CD14-positive monocyte (primary cell): Measurements from ENCODE around the gene PRRG1. TPM values are rescaled to one million over a fixed set of nuclear protein-coding genes. Genes with fewer than 3 reads are reported as not detected.

ENCODE experiments used
- DNase-seq, 3 donors: peaks; one replicate each; pipeline ENCODE4 v3.0.0-alpha.2; 2011 to 2022
- H2AFZ ChIP-seq: 2 replicates; pipeline ENCODE4 v1.6.0; 2012; ENCODE audit warnings: mild to moderate bottlenecking, low read depth, low read length, inconsistent platforms; ENCODE audit not compliant: insufficient read depth, poor library complexity, severe bottlenecking
- H3K27ac ChIP-seq, 2 donors: 1 replicate in 1 of 2; 2 replicates in 1 of 2; pipeline ENCODE4 v1.5.1; 2012 to 2013; ENCODE audit warnings: low read length in 2 of 2, control low read depth in 1 of 2, inconsistent platforms in 1 of 2, low read depth in 1 of 2, mild to moderate bottlenecking in 1 of 2
- H3K27me3 ChIP-seq, 2 donors: one replicate each; pipeline versions ENCODE4 v1.6.0 to v1.6.1; 2011 to 2013; ENCODE audit warnings: low read length in 2 of 2; ENCODE audit not compliant: control insufficient read depth in 2 of 2, insufficient read depth in 2 of 2
- H3K36me3 ChIP-seq, 2 donors: replicated peaks in 1 of 2; 1 replicate in 1 of 2; 2 replicates in 1 of 2; pipeline versions ENCODE4 v1.5.1 to v1.6.1; 2012 to 2013; ENCODE audit warnings: low read length in 2 of 2, control low read depth in 1 of 2, inconsistent platforms in 1 of 2, mild to moderate bottlenecking in 1 of 2; ENCODE audit not compliant: insufficient read depth in 2 of 2, control insufficient read depth in 1 of 2
- H3K4me1 ChIP-seq, 2 donors: 1 replicate in 1 of 2; 2 replicates in 1 of 2; pipeline versions ENCODE4 v1.5.1 to v1.6.1; 2012 to 2013; ENCODE audit warnings: low read length in 2 of 2, control low read depth in 1 of 2, inconsistent platforms in 1 of 2, mild to moderate bottlenecking in 1 of 2, moderate library complexity in 1 of 2; ENCODE audit not compliant: insufficient read depth in 2 of 2, control insufficient read depth in 1 of 2
- H3K4me2 ChIP-seq: replicated peaks from 2 replicates; pipeline ENCODE3; 2012; ENCODE audit warnings: low read length, moderate library complexity, mild to moderate bottlenecking; ENCODE audit not compliant: poor library complexity, severe bottlenecking; ENCODE audit errors: extremely low read depth
- H3K4me3 ChIP-seq, 3 experiments: fragments of 200-600 bp in 1 of 3; sonication (generic) in 1 of 3; replicated peaks in 1 of 3; 1 replicate in 2 of 3; 2 replicates in 1 of 3; pipeline ENCODE4 v1.5.1; 2011 to 2013; ENCODE audit warnings: low read length in 3 of 3, mild to moderate bottlenecking in 3 of 3, control low read depth in 2 of 3, low read depth in 2 of 3, inconsistent platforms in 1 of 3, moderate library complexity in 1 of 3
- H3K79me2 ChIP-seq: 2 replicates; pipeline ENCODE4 v1.6.0; 2012; ENCODE audit warnings: mild to moderate bottlenecking, control low read depth, inconsistent platforms, low read length, moderate library complexity; ENCODE audit not compliant: insufficient read depth
- H3K9ac ChIP-seq: 2 replicates; pipeline ENCODE4 v1.6.0; 2017; ENCODE audit warnings: low read length, mild to moderate bottlenecking; ENCODE audit not compliant: insufficient read depth, poor library complexity, severe bottlenecking
- H3K9me3 ChIP-seq, 2 donors: replicated peaks in 1 of 2; 1 replicate in 1 of 2; 2 replicates in 1 of 2; pipeline versions ENCODE4 v1.5.1 to v1.6.1; 2012 to 2013; ENCODE audit warnings: low read length in 2 of 2, control low read depth in 1 of 2; ENCODE audit not compliant: control insufficient read depth in 1 of 2, insufficient read depth in 1 of 2
- H4K20me1 ChIP-seq: 2 replicates; pipeline ENCODE4 v1.6.0; 2012; ENCODE audit warnings: mild to moderate bottlenecking, low read length, control low read depth, moderate library complexity; ENCODE audit not compliant: insufficient read depth
- H3K27ac Mint-ChIP-seq, 7 donors: one replicate each; pipeline ENCODE4 v1.8.0; 2020; ENCODE audit warnings: mild to moderate bottlenecking in 7 of 7, mixed read lengths in 7 of 7, moderate library complexity in 6 of 7, inconsistent platforms in 2 of 7
- H3K27me3 Mint-ChIP-seq, 3 donors: one replicate each; pipeline ENCODE4 v1.8.0; 2021 to 2022; ENCODE audit warnings: low read depth in 3 of 3, mild to moderate bottlenecking in 3 of 3, mixed read lengths in 3 of 3, moderate library complexity in 3 of 3, inconsistent platforms in 1 of 3
- H3K36me3 Mint-ChIP-seq, 2 donors: one replicate each; pipeline ENCODE4 v1.8.0; 2020; ENCODE audit warnings: mixed read lengths in 2 of 2, inconsistent platforms in 1 of 2, mild to moderate bottlenecking in 1 of 2
- H3K4me1 Mint-ChIP-seq: one replicate; pipeline ENCODE4 v1.8.0; 2020; ENCODE audit warnings: mild to moderate bottlenecking, mixed read lengths
- H3K4me3 Mint-ChIP-seq, 2 donors: one replicate each; pipeline ENCODE4 v1.8.0; 2020; ENCODE audit warnings: mild to moderate bottlenecking in 2 of 2, mixed read lengths in 2 of 2, moderate library complexity in 1 of 2
- H3K9me3 Mint-ChIP-seq, 7 donors: one replicate each; pipeline ENCODE4 v1.8.0; 2020 to 2022; ENCODE audit warnings: mixed read lengths in 7 of 7, mild to moderate bottlenecking in 6 of 7, moderate library complexity in 6 of 7, inconsistent platforms in 2 of 7
- CTCF ChIP-seq: fragments of 200-600 bp; IDR thresholded peaks from one replicate; pipeline ENCODE4 v1.8.0; 2022; ENCODE audit warnings: antibody characterized with exemption, mild to moderate bottlenecking
- WGBS: methylation state at CpG from one replicate; pipeline ENCODE4 v1.1.5; 2013; ENCODE audit warnings: missing lambda C conversion rate; ENCODE audit not compliant: insufficient coverage; 5-methylcytosine and 5-hydroxymethylcytosine counted together
- intact Hi-C, 2 donors: fragments of 100-400 bp; cut with micrococcal nuclease; formaldehyde crosslinking; loops; one replicate each; pipeline versions ENCODE4 v1.15.0 to v1.15.1; 2023
- polyA plus RNA-seq, 3 donors: library from polyadenylated mRNA; depleted of rRNA in 1 of 3; unstranded in 2 of 3; stranded (reverse) in 1 of 3; fragments of 300-500 nt in 2 of 3; fragments of >200 nt in 1 of 3; fragmentation: Illumina TruSeq in 2 of 3; gene quantifications; 1 replicate in 2 of 3; 2 replicates in 1 of 3; pipeline ENCODE4 v1.2.3, GENCODE V29; 2012 to 2021

The PRRG1 gene
- polyA plus RNA-seq, 3 donors: 0.04 to 0.39 (median 0.14) TPM

- no peaks in the 10 kb centered on the region for H4K20me1 ChIP-seq
- no CpG with 5 or more reads among the region's 3 CpGs for WGBS
- H3K36me3 Mint-ChIP-seq: no peaks in the 10 kb centered on the region
- H3K9ac ChIP-seq: no peak overlapping the region
- no peaks in the 10 kb centered on the region for H3K27me3 ChIP-seq
- no peaks in the 10 kb centered on the region for H3K4me1 Mint-ChIP-seq
- H3K4me1 ChIP-seq: no peaks in the 10 kb centered on the region
- H3K9me3 Mint-ChIP-seq: peaks cover 0 to 5% (median 0%) of the 10 kb centered on the region in 7 donors
- no peak overlapping the region for H3K4me2 ChIP-seq
- TF ChIP-seq CTCF: no peak
- H3K79me2 ChIP-seq: no peaks in the 10 kb centered on the region
- no peak overlapping the region for H3K27ac Mint-ChIP-seq
- peaks cover 0 to 2% (median 0%) of the 10 kb centered on the region in 3 donors for H3K27me3 Mint-ChIP-seq
- no peak overlapping the region for H2AFZ ChIP-seq
- no peak overlapping the region for H3K4me3 ChIP-seq
- DNase-seq: no peak
- H3K27ac ChIP-seq: no peak overlapping the region
- no peaks in the 10 kb centered on the region for H3K9me3 ChIP-seq
- no peaks in the 10 kb centered on the region for H3K36me3 ChIP-seq
- H3K4me3 Mint-ChIP-seq: no peak overlapping the region
- intact Hi-C loops: no loop called here
These were observed 121.5 kb downstream of the PRRG1 start for GRCh38 chrX:37470711-37471110.

GRCh38 chrX:37472836-37473235, 123.7 kb downstream of the PRRG1 start:
- peaks cover 0 to 4% (median 0%) of the 10 kb centered on the region in 7 donors for H3K9me3 Mint-ChIP-seq
- no peak overlapping the region for H2AFZ ChIP-seq
- intact Hi-C loops: no loop called here
- no peaks in the 10 kb centered on the region for H3K9me3 ChIP-seq
- H3K4me3 Mint-ChIP-seq: no peak overlapping the region
- H3K27ac ChIP-seq: no peak overlapping the region
- no peaks in the 10 kb centered on the region for H3K79me2 ChIP-seq
- no peaks in the 10 kb centered on the region for H3K36me3 ChIP-seq
- H4K20me1 ChIP-seq: no peaks in the 10 kb centered on the region
- WGBS: 100% methylated on average over 2 of the region's 6 CpGs
- H3K9ac ChIP-seq: no peak overlapping the region
- no peaks in the 10 kb centered on the region for H3K4me1 ChIP-seq
- DNase-seq: no peak
- H3K27me3 Mint-ChIP-seq: peaks cover 0 to 2% (median 0%) of the 10 kb centered on the region in 3 donors
- H3K36me3 Mint-ChIP-seq: no peaks in the 10 kb centered on the region
- no peak overlapping the region for H3K4me2 ChIP-seq
- no peak overlapping the region for H3K4me3 ChIP-seq
- H3K4me1 Mint-ChIP-seq: no peaks in the 10 kb centered on the region
- no peak for TF ChIP-seq CTCF
- no peaks in the 10 kb centered on the region for H3K27me3 ChIP-seq
- no peak overlapping the region for H3K27ac Mint-ChIP-seq
